ENCODE measurements around the gene FAM76A. TPM values are rescaled to one million over a fixed set of nuclear protein-coding genes. Genes with fewer than 3 reads are reported as not detected.
A peak's percentile ranks its signal among the peaks of the same experiment; 100 is the strongest.
"Not testable (repeated sequence)": the region's sequence is repeated elsewhere in the genome, so short reads cannot be mapped to it uniquely, and the experiment has no call there.

Gene FAM76A
- 10 to 100 TPM in 3 of 4 donors, 1 to 10 TPM in 1; 9.0 to 17.0 (median 14.2) TPM for total RNA-seq

GRCh38 chr1:27725374-27726172 lies at the start of gene FAM76A:
FAM76A (plus strand) TSS chr1:27725961; CDS start chr1:27726081, 120 bp downstream.
- WGBS, 2 donors: 1% methylated on average over 19 to 21 of the region's 72 CpGs
- intact Hi-C loops (cut with DNase I; ENCODE audit: low total_unique reads): no loop called here
- peak; percentile 99 to 100 for DNase-seq (ENCODE audit: low spot score in 2 of 2)
- H3K4me3 ChIP-seq (ENCODE audit: low read depth, poor library complexity, severe bottlenecking): peak within 1 kb of the TSS; percentile 89
- TF ChIP-seq CTCF (IDR thresholded peaks at IDR 0.05): no peak
- no peak for TF ChIP-seq POLR2A (IDR thresholded peaks at IDR 0.05)

GRCh38 chr1:27676410-27676809 lies 49.4 kb upstream of the FAM76A start:
- intact Hi-C loops (cut with DNase I; ENCODE audit: low total_unique reads): no loop called here
- whole genome bisulfite sequencing, 2 donors: 91 to 100% methylated on average over 1 of the region's 1 CpG
- no peak overlapping the region for H3K4me3 ChIP-seq (ENCODE audit: low read depth, poor library complexity, severe bottlenecking)
- DNase-seq (ENCODE audit: low spot score in 2 of 2): no peak
- TF ChIP-seq POLR2A (IDR thresholded peaks at IDR 0.05): no peak
- no peak for TF ChIP-seq CTCF (IDR thresholded peaks at IDR 0.05)

GRCh38 chr1:27678747-27679146 lies 47.0 kb upstream of the FAM76A start:
- H3K4me3 ChIP-seq (ENCODE audit: low read depth, poor library complexity, severe bottlenecking): no peak overlapping the region
- DNase-seq (ENCODE audit: low spot score in 2 of 2): no peak
- intact Hi-C loops (cut with DNase I; ENCODE audit: low total_unique reads): no loop called here
- no peak for TF ChIP-seq CTCF (IDR thresholded peaks at IDR 0.05)
- TF ChIP-seq POLR2A (IDR thresholded peaks at IDR 0.05): no peak

GRCh38 chr1:27680225-27680791 lies 45.5 kb upstream of the FAM76A start:
- H3K4me3 ChIP-seq (ENCODE audit: low read depth, poor library complexity, severe bottlenecking); intact Hi-C loops (cut with DNase I; ENCODE audit: low total_unique reads); DNase-seq (ENCODE audit: low spot score in 2 of 2): not testable (repeated sequence)
- WGBS, 2 donors: 100% methylated on average over 2 of the region's 2 CpGs

- WGBS, 2 donors: 96 to 98% methylated on average over 4 of the region's 4 CpGs
- intact Hi-C loops (cut with DNase I; ENCODE audit: low total_unique reads); H3K4me3 ChIP-seq (ENCODE audit: low read depth, poor library complexity, severe bottlenecking); DNase-seq (ENCODE audit: low spot score in 2 of 2): not testable (repeated sequence)
These were observed 44.2 kb upstream of the FAM76A start for GRCh38 chr1:27681580-27681979.

DNA sequence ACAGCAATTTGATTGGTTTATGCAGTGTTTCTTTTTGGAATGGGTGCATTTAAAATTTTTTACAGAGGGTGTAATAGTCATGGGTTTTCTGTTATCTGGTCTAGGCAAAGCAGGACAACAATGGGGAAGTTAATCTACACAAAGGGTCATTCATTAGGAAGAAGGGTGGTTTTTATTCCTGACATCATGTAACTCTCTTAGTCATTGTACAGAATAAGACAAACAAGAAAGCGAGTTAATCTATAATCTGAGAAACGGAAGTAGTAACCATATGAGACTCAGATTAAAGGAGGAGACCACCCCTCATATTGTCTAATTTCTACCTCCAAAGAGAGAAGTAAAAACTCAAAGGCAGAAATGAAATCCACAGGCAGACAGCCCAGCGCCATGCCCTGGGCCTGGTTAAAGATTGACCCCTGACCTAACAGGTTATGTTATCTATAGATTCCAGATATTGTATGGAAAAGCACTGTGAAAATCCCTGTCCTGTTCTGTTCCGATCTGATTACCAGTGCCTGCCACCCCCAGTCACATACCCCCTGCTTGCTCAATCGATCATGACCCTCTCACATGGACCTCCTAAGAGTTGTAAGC lies 43.3 kb upstream of the FAM76A start:
- intact Hi-C loops (cut with DNase I; ENCODE audit: low total_unique reads): no loop called here
- 92 to 93% methylated on average over 5 of the region's 5 CpGs for WGBS, 2 donors
- no peak for DNase-seq (ENCODE audit: low spot score in 2 of 2)
- TF ChIP-seq POLR2A (IDR thresholded peaks at IDR 0.05) (no peak), CTCF (IDR thresholded peaks at IDR 0.05) (no peak)
- no peak overlapping the region for H3K4me3 ChIP-seq (ENCODE audit: low read depth, poor library complexity, severe bottlenecking)

Data from lower leg skin (tissue), 4 donors.